Measurements from ENCODE around the gene ZNF862.

The ZNF862 gene

DNA sequence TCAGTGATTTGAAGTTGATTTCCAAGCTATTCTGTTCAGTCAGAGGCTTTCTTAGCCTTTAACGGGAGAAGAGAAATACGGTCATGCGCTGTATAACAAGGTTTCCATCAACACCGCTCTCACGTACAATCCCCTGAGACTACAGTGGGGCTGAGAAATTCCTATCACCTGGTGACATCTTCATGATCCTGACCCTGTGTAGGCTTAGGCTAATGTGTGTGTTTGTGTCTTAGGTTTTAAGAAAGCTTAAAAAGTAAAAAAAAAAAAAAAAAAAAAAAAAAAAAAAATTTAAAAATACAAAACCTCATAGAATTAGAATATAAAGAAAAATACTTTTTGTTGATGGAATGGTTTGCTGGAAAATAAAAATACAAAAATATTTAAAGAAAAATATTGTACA is 1.8 kb downstream of the ZNF862 start:
- no peak for DNase-seq (ENCODE audit: low read depth)
- no peak overlapping the region for H3K4me3 ChIP-seq (ENCODE audit: low read depth, low read length)
- TF ChIP-seq, protein P1, sequence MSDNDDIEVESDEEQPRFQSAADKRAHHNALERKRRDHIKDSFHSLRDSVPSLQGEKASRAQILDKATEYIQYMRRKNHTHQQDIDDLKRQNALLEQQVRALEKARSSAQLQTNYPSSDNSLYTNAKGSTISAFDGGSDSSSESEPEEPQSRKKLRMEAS (IDR thresholded peaks at IDR 0.05; ENCODE audit: low read depth, low read length), result no peak
- no peak for TF ChIP-seq MYC (IDR thresholded peaks at IDR 0.05; ENCODE audit: low read depth, low read length)
- no peak for TF ChIP-seq POLR2A (IDR thresholded peaks at IDR 0.05; ENCODE audit: extremely low read depth, insufficient read length)
- TF ChIP-seq, protein P2, sequence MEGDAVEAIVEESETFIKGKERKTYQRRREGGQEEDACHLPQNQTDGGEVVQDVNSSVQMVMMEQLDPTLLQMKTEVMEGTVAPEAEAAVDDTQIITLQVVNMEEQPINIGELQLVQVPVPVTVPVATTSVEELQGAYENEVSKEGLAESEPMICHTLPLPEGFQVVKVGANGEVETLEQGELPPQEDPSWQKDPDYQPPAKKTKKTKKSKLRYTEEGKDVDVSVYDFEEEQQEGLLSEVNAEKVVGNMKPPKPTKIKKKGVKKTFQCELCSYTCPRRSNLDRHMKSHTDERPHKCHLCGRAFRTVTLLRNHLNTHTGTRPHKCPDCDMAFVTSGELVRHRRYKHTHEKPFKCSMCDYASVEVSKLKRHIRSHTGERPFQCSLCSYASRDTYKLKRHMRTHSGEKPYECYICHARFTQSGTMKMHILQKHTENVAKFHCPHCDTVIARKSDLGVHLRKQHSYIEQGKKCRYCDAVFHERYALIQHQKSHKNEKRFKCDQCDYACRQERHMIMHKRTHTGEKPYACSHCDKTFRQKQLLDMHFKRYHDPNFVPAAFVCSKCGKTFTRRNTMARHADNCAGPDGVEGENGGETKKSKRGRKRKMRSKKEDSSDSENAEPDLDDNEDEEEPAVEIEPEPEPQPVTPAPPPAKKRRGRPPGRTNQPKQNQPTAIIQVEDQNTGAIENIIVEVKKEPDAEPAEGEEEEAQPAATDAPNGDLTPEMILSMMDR (IDR thresholded peaks at IDR 0.05; ENCODE audit: low read depth, low read length), result no peak

DNA sequence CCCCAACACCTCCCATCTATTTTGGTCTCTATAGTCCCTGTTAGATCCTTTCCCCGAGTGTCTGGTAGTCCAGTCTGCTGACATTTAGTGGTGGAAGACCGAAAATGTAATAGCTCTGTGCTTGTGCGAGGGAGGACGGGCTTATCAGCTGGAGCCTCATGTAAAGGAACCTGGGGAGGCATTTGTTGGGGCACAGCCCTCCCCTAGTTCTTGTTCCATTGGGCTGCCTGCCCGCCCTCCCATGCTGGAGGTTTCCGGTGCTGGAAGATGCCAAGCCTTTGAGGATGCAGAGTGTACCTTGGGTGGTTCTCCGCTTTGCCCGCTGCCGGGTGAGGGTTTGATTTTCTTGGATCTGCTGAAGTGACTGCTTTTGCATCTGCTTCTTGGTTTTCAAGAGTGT is 5.4 kb downstream of the ZNF862 start:
- no peak for DNase-seq (ENCODE audit: low read depth)
- no peak for TF ChIP-seq POLR2A (IDR thresholded peaks at IDR 0.05; ENCODE audit: extremely low read depth, insufficient read length)
- TF ChIP-seq MYC (IDR thresholded peaks at IDR 0.05; ENCODE audit: low read depth, low read length), result no peak
- TF ChIP-seq, protein P2 (IDR thresholded peaks at IDR 0.05; ENCODE audit: low read depth, low read length), result no peak
- TF ChIP-seq, protein P1 (IDR thresholded peaks at IDR 0.05; ENCODE audit: low read depth, low read length), result no peak
- H3K4me3 ChIP-seq (ENCODE audit: low read depth, low read length), result no peak overlapping the region

DNA sequence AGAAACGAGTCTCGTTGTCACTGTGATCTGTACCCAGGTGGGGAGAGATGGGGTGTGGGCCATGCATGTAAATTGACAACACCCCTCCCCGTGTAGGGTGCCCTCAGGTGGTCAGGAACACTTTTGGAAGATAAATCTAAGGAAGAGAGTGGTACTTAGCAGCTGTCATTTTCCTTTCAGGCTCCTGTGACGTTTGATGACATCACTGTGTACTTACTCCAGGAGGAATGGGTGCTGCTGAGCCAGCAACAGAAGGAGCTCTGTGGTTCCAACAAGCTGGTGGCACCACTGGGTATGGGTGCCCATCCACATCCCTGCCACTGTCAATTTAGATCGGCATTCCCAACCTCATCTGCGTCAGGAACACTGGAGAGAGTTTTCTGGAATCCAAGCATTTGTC is 6.3 kb downstream of the ZNF862 start:
- no peak for DNase-seq (ENCODE audit: low read depth)
- no peak overlapping the region for H3K4me3 ChIP-seq (ENCODE audit: low read depth, low read length)
- TF ChIP-seq POLR2A (IDR thresholded peaks at IDR 0.05; ENCODE audit: extremely low read depth, insufficient read length) (no peak), MYC (IDR thresholded peaks at IDR 0.05; ENCODE audit: low read depth, low read length) (no peak)
- TF ChIP-seq, protein P2 (IDR thresholded peaks at IDR 0.05; ENCODE audit: low read depth, low read length), result no peak
- TF ChIP-seq, protein P1 (IDR thresholded peaks at IDR 0.05; ENCODE audit: low read depth, low read length), result no peak

DNA sequence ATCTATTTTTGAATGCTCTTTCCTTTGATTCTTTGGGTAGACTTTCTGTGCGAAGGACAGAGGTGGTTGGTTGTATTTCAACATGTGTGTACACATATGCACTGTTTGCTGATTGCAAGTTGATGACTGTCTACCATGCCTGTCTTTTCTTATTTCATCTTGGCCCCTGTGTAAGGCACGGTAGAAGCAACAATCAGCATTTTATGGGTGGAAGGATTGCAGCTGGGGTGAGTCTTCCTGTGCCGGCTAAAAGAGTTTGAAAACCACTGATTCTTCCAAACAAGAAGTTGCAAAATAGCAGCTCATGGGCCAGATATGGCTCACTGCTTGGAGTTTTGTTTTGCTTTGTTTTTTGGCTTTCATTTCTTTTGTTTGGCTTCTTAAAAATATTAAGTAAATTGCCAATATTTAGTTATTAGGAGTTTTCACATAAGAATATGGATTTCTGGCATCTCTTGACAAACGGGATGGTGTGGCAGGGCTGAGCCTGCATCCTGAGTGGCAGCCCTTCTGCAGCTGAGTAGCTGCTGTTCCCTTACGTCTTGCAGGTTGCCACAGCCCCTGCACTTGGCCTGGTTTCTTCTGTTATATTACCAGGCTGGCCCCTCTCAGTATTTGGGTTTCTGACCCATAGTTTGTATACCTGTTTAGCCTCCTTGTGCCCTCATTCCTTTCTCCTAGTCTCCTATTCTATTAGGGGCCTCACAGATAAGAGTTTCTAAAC is 7.2 kb downstream of the ZNF862 start:
- no peak for TF ChIP-seq MYC (IDR thresholded peaks at IDR 0.05; ENCODE audit: low read depth, low read length)
- TF ChIP-seq POLR2A (IDR thresholded peaks at IDR 0.05; ENCODE audit: extremely low read depth, insufficient read length), result no peak
- TF ChIP-seq, protein P2 (IDR thresholded peaks at IDR 0.05; ENCODE audit: low read depth, low read length), result no peak
- no peak overlapping the region for H3K4me3 ChIP-seq (ENCODE audit: low read depth, low read length)
- DNase-seq (ENCODE audit: low read depth), result no peak

DNA sequence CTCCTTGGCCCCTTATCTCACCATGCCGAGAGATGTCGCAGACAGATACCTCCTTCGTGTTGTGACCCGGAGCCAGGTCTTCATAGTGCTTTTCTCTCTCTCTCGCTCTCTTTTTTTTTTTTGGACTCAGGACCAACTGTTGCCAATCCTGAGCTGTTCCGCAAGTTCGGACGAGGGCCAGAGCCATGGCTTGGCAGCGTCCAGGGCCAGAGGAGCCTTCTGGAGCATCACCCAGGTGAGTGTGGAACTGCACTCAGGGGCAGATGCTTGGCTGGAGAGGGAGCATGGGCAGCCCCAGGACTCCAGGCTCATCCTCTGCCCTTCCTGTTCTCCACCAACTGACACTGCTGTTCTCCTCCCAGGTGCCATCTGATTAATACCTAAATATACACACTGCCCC is 7.8 kb downstream of the ZNF862 start:
- TF ChIP-seq POLR2A (IDR thresholded peaks at IDR 0.05; ENCODE audit: extremely low read depth, insufficient read length) (no peak), MYC (IDR thresholded peaks at IDR 0.05; ENCODE audit: low read depth, low read length) (no peak)
- TF ChIP-seq, protein P2 (IDR thresholded peaks at IDR 0.05; ENCODE audit: low read depth, low read length), result no peak
- TF ChIP-seq, protein P1 (IDR thresholded peaks at IDR 0.05; ENCODE audit: low read depth, low read length), result no peak
- H3K4me3 ChIP-seq (ENCODE audit: low read depth, low read length), result no peak overlapping the region

More for the DNA sequence above, 7.8 kb downstream of the ZNF862 start:
- no peak for DNase-seq (ENCODE audit: low read depth)
